Activated CD8-positive, alpha-beta memory T cell treated with anti-CD3 and anti-CD28 coated beads for 1 hour (primary cell): ENCODE measurements around the gene UPP1.
"Not testable (repeated sequence)": the region's sequence is repeated elsewhere in the genome, so short reads cannot be mapped to it uniquely, and the experiment has no call there.

Experiments
- DNase-seq, 2 donors: peaks; one replicate each; pipeline ENCODE4 v3.0.0-alpha.2; 2020; ENCODE audit warnings: low read depth in 1 of 2; ENCODE audit errors: extremely low read depth in 1 of 2

The UPP1 gene

DNA sequence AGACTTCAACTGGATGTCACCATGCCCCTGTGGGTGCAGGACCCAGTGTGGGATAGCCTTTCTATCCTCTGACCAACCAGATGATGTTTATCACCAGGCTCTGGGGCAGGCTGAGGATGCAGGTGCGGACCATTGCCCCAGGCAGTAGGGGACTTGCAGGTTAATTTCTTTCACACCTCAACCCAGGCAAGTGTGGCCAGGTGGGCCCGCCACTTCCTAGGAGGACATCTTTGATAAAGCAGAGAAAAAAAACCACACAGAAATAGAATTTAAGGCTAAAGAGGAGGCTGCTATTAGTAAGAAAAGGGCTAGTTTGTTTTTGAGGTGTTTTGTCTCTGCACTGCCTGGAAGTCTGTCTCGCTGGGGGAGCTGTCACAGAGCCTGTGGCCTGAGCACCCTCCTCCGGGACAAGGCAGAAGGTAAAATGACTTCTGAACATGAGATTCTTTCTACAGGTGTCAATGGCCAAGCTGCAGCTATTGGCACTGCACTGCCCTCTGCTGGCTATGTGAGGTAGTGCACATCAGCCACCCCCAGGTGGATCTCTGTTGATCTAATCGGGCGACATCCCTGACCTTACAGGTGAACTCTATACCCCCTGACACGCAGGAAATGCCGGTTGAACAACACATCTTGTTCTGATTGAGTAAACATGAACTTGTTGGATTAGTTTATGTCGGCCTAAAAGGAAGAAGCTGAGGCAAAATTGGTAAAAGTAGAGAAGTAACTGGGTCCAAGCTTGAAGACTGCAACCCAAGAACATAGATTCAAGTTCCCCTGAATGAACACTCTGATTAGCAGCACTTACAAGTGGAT, 21.0 kb downstream of the UPP1 start:
- peak; percentile 74 to 82 for DNase-seq

DNA sequence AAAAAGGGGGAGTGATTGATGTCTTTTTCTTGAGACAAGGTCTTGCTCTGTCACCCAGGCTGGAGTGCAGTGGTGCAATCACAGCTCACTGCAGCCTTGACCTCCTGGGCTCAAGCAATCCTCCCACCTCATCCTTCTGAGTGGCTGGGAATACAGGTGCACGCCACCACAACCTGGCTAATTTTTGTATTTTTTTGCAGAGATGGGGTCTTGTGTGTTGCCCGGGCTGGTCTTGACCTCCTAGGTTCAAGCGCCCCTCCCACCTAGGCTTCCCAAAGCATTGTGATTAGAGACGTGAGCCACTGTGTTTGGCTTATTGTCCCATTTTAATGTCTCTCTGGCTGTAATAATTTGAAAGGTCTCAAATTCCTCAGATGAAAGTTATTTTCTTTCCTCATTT, 21.8 kb downstream of the UPP1 start:
- no peak for DNase-seq

- DNase-seq = no peak
Observed at GRCh38 chr7:48111596-48111995, 22.5 kb downstream of the UPP1 start.

GRCh38 chr7:48112401-48113165, 23.5 kb downstream of the UPP1 start:
- no peak for DNase-seq

- no peak for DNase-seq
Observed at GRCh38 chr7:48113275-48113674, 24.2 kb downstream of the UPP1 start.

GRCh38 chr7:48114115-48114514, 25.1 kb downstream of the UPP1 start:
- DNase-seq = no peak

DNA sequence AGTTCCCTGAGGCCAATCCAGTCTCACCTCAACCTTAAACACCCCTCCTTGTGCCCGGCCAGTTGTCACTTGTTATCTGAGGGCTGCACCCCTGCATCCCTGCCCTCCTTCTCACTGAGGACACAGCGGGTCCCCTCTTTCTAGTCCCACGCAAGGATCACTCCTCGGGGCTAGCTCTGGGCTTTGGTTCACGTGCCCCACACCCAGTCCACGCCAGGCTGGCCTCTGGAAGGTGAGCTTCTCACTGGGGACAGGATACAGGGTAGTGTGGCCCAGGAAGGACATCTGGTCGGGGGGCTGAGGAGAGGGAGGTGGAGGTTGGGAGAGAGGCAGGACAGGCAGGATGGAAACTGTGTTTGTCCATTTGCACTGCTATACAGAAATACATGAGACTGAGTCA, 25.5 kb downstream of the UPP1 start:
- DNase-seq = no peak

DNA sequence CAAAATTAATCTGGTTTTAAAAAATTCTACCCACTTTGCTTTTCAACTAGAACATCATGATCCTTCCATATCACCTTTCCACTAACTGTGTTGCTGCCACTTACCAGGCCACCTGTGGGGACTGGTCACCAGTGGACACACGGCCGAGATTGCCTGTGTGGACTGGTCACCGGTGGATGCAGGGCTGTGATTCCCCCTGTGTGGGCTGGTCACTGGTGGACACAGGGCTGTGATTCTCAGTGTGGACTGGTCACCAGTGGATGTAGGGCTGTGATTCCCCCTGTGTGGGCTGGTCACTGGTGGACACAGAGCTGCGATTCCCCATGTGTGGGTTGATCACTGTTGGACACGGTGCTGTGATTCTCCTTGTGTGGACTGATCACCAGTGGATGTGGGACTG, 27.0 kb downstream of the UPP1 start:
- no peak for DNase-seq

GRCh38 chr7:48118041-48118440, 29.0 kb downstream of the UPP1 start:
- DNase-seq = no peak

DNA sequence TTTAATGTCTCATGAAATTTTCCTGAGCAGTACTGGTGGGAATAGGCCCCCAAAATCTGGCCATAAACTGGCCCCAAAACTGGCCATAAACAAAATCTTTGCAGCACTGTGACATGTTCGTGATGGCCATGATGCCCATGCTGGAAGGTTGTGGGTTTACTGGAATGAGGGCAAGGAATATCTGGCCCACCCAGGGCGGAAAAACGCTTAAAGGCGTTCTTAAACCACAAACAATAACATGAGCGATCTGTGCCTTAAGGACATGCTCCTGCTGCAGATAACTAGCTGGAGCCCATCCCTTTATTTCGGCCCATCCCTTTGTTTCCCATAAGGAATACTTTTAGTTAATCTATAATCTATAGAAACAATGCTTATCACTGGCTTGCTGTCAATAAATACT, 31.5 kb downstream of the UPP1 start:
- DNase-seq = not testable (repeated sequence)

- no peak for DNase-seq
Observed at GRCh38 chr7:48126037-48126436, 37.0 kb downstream of the UPP1 start.

GRCh38 chr7:48130658-48131108, 41.6 kb downstream of the UPP1 start:
- no peak for DNase-seq

DNA sequence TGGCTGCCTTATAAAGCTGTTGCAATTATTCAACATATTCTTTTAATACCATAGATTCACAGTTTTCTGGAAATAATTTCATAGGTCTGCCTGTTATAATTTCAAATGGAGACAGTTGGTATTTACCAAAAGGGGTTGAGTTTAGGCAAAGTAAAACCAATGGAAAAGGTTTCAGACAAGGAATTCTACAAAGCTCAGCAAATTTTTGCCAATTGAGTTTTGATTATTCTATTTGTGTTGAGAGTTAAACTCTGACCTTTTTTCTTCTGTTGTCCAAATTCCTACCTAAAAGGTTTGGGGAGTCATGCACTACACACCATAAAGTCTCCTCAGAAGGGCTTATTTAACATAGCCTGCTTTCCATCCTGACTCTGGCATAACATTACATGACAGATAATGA, 43.7 kb downstream of the UPP1 start:
- DNase-seq = no peak

DNA sequence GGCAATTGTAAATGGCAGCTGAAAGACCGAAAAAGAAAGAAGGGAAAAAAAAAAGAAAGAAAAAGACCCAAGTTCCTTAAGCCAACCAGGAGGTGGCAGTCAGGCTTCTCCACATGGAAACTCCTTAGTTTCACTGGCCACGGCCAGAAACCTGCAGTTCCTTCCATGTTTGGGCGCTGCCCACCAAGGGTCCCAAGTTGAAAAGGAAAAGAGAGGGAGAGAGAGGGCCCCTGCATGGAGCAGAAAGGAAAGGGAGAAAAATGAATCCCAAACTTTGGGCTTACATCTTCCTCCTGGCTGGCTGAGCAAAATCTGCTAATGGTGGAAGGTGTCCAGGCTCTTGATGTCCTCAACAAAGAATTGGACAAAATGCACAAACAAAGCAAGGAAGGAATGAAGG, 50.4 kb downstream of the UPP1 start:
- DNase-seq = no peak

GRCh38 chr7:48140001-48140681, 51.1 kb downstream of the UPP1 start:
- no peak for DNase-seq

DNA sequence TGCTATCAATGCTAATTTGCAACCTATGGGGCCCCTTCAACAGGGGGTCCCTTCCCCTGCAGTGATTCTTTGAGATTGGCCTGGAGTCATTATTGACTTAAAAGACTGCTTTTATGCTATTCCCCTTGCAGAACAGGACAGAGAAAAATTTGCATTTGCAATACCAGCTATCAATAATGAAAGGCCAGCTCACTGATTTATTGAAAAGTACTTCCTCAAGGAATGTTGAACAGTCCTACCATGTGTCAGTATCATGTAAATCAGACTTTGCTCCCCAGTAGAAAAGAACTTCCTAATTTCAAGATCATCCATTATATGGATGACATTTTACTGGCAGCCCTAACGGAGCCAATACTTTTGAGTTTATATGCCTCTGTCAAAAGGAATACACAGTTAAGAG, 52.5 kb downstream of the UPP1 start:
- no peak for DNase-seq

DNA sequence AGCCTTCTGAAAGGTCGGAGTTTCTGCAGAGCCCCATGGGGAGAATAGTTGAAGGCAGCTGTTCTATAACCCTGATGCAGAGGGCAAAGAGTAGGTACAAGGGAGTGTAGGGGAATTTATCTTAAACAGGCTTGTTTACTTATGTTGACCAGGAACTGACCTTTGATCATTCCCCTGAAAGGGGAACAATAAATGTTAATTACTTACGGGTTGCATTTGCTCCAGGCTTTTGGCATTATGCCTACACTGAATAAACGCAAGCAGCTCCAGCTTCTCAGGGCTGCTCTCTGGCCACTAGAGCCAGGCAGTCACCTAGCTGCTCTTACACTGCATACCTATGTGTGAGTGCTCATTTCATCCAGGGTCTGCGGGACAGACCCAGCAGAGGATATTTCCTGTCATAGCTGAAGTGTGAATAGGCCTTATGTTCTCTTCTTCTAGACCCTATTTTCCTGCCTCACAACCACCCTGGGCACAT, 55.3 kb downstream of the UPP1 start:
- DNase-seq = no peak

DNA sequence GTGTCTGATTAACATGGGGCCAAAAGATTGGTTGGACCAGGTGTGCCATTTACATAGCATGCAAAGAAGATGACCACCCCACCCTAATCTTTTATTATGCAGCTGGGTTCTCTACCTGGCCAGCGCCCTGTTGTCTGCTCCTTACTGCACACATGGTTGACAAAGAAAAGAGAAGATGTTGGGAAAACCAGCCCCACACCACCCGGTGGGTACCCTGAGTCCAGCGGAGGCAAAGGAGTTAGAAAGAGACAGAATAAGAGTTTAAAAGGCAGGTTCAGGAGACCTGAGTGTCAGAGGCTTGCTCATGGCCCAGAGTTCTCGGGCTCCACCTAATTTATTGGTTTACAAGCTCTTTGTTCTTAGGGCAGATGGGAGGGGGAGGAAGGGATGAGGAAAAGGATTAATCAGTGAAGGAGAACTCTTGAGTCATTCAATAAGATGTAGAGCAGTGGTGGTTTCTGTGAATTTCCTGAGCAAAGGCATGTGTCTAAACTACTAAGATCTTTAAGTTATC, 58.1 kb downstream of the UPP1 start:
- DNase-seq = no peak

DNA sequence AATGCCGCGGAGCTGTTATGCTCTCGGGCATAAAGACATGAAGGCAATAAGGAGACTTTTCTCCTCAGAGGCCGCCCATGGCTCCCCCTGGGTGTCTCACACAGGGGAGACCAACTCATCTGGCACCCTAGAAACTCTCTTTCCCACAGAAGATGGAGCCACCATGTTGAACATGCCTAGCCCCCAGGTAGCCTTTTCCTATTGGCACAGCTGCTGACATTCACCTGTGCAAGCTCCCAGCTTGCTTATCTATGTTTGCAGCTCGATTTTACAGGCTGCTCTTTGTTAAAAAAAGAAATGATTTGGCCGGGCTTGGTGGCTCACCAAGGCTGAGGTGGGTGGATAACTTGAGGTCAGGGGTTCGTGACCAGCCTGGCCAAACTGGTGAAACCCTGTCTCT, 58.6 kb downstream of the UPP1 start:
- DNase-seq = not testable (repeated sequence)

GRCh38 chr7:48148311-48148710, 59.2 kb downstream of the UPP1 start:
- no peak for DNase-seq

DNA sequence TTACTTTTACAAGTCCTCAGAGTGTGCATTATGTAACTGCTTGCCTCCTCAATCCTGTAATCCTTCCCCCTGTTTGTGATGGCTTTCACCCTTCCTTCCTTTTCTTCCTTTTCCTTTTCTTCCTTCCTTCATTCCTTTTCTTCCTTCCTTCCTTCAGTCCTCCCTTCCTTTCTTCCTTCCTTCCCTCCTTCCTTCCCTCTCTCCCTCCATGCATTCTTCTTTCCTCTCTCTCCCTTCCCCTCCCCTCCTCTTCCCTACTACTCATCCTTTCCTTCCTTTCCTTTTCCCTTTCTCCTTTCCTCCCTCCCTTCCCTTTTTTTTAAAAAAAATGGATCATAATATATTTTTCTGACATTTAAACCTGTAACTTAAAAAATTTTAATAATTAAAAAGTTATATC, 60.0 kb downstream of the UPP1 start:
- no peak for DNase-seq
